ENCODE data around the gene FOXJ1.

Gene FOXJ1

DNA sequence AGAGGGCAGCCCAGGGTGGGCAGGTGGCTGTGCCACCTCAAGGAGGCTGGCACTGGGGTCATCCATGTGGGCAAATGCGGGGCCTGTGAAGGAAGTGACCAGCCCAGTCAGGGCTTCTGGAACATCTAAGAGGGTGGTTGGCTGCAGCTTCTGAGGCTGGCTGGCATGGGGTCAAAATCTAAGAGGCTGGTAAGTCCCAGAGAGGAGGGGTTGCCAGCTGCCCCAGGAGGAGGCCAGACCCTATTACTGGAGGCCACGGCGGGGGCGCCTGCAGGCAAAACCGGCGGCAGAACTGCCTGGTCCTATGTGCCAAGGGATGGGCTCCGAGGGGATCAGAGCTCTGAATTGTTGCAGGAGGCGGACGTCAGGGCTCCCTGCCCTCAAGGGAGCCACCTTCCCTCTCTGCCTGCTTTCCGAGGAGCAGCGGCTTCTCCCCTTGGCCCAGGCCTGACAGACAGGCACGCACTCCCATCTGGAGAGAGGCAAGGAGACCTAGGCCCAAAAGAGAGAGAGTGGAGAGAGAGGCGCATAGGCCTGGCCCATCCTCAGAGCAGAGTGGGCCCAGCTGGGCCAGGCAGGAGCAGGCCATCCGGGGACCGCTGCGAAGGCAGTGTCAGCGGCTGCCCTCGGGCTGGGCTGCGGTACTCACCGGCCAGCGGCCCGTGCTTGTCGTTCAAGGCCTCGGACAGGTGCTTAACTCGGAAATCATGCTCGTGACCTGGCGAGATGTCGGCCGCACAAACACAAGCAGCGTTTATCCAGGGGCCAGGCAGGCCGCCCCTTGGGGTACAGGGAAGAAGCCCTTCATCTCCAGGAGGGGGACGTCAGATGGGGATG, 51.1 kb downstream of the FOXJ1 start:
- DNase-seq, result no peak

DNA sequence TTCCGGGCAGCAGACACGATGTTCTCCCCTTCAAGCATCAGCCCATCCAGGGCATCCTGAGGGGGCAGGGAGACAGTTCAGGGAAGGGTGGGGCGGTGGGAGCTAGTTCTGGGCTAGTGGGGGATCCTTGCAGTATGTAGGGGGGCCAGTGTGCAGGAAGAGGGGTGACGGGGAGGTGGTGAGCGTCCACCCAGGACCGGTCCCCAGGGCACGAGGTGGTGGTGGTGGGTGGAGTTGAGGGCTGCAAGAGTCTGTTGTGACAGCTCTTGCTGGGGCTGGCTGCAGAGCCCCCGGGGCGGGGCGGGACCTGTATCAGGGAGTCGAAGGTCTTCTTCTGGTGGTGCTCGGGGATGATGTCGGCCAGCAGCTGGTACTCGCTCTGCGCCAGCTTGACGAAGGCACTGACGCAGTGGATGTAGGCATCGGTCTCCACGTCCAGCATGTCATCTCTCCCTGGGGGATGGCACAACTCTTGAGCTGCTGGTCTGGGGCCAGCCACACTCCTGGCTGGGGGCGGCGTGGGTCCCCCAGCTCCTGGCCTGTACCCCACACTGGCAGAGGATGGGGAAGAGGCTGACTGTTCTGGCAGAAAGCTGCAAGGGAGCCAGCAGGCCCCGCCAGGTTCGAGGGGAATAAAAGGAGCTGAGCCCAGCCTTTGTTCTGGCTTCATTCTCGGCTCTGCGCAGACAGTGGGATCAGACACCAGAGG, 52.0 kb downstream of the FOXJ1 start:
- no peak for DNase-seq

DNA sequence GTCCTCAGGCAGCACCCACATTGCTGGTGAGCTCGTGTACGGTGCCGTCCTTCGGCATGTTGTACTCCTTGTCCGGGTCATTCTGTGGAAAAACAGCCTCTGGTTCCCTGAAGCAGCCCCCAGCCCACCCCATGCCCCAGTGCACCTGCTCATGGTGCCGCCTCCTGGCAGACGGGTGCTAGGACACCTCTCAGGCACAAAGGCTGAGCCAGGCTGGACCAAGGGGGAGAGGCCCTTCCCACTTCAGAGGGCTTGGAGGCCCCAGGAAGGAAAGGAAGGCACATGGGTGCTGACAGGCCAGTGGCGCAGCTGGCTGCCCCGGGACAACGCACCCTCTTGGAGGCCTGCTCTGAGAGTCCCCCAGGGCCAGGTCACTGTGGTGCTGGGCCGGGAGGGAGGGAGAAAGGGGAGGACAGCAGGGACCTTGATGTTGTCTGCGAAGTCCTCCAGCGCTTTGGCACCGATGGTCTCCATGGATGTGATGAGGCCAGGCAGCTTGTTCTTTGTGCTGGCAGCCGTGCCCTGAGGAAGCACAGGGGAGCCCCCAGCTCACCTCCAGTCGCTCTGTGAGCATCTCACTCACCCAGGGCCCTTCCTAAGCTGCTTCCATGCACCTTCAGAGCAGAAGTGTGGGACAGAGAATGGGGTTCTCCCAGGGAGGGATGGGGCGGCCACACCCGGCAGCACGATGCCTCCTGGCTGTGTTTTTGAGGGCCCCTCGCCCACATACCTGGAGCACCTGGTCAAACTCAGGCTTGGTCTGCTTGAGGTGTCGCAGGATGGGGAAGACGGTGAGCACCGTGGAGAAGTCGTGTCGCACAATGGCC, 52.8 kb downstream of the FOXJ1 start:
- DNase-seq, result no peak

DNA sequence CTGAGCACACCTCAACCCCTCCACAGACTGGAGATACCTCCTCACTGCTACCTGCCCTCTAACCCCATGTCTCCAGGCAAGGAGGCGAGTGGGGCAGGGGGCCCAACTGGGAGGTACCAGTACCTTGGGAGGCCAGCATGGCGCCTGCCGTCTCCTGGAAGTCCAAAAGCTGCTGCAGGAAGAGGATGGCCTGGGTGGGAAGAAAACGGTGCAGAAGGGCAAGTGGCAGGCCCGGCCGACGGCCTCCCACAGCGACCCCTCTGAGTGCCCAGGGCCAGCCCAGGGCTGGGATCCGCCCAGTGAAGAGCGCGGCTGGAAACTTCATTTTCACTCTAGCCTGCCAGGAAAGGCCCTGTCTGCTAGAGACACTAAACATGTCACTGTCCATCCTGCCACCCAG, 53.5 kb downstream of the FOXJ1 start:
- no peak for DNase-seq

DNA sequence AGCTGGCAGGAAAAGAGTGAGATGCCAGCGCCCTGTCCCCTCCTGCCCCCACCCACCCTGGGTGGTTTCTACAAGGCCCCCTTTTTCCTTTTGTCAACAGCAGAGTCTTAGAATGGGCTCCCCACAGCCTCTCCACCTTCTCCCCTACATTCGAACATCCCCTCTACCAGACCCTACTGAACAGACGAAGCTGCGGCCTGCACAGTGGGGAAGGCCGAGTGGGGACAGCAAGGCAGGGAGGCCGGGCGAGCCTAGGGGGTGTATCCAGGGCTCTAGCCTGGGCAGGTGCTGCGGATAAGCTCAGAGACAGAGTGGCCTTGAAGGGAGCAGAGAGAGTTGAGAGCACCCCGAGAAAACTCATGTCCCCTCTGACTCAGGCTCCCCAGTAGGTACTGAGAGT, 54.7 kb downstream of the FOXJ1 start:
- DNase-seq, result no peak

Data from NCI-H1436 (cell line).